ENCODE measurements around the gene RPRD1B. TPM values are rescaled to one million over a fixed set of nuclear protein-coding genes. Genes with fewer than 3 reads are reported as not detected.
A peak's percentile ranks its signal among the peaks of the same experiment; 100 is the strongest.

The RPRD1B gene
- total RNA-seq: 10 to 100 TPM; 78.6 to 86.4 TPM
- long read RNA-seq, transcript RPRD1B-201 (7 exons, 3,874 nt): major isoform, 18 of 55 reads
- long read RNA-seq, transcript RPRD1B-205 (2 exons, 554 nt): minor isoform, 14 of 55 reads
- long read RNA-seq, partial matches to known transcripts: 7 of 55 reads
- long read RNA-seq, other reads (novel, unspliced or antisense): 13 of 55 reads

- intact Hi-C loops (cut with DNase I): no loop called here
- ATAC-seq: peak; percentile 97 to 98
- DNase-seq: peak; percentile 92
These were observed at the start of gene RPRD1B, which contains the start of gene TTI1 for GRCh38 chr20:38033330-38034107. Gene RPRD1B (plus strand): TSS chr20:38033746. CDS start chr20:38033948, 202 bp downstream. Gene TTI1 (minus strand): TSS chr20:38033456. CDS start chr20:38013816, 19,640 bp downstream.

GRCh38 chr20:37984018-37984785 is 49.3 kb upstream of the RPRD1B start:
- DNase-seq: peak; percentile 66
- intact Hi-C loops (cut with DNase I): no loop called here
- peak; percentile 51 to 75 for ATAC-seq

GRCh38 chr20:37986044-37986858 is 47.3 kb upstream of the RPRD1B start:
- DNase-seq: no peak
- intact Hi-C loops (cut with DNase I): no loop called here
- ATAC-seq: no peak

- ATAC-seq: peak; percentile 66 to 75
- intact Hi-C loops (cut with DNase I): no loop called here
- peak; percentile 75 for DNase-seq
These were observed 46.5 kb upstream of the RPRD1B start for GRCh38 chr20:37986873-37987601.

- ATAC-seq: no peak
- intact Hi-C loops (cut with DNase I): no loop called here
- no peak for DNase-seq
These were observed 45.8 kb upstream of the RPRD1B start for GRCh38 chr20:37987602-37988290.

- intact Hi-C loops (cut with DNase I): no loop called here
- no peak for DNase-seq
- no peak for ATAC-seq
These were observed 45.1 kb upstream of the RPRD1B start for GRCh38 chr20:37988306-37988954.

- intact Hi-C loops (cut with DNase I): loop anchor here in 1 of 2 donors (5.0 kb wide), 1 partner anchor 87 kb away; the partner anchor contains the start of gene VSTM2L
- DNase-seq: peak; percentile 41
- ATAC-seq: peak in 1 of 2 donors; percentile 12
These were observed 43.8 kb upstream of the RPRD1B start for GRCh38 chr20:37989601-37990295.

- DNase-seq (peak; percentile 74), ATAC-seq (peak; percentile 70 to 75)
- intact Hi-C loops (cut with DNase I): loop anchor here in 1 of 2 donors (5.0 kb wide), 1 partner anchor 88 kb away; the partner anchor contains the start of gene VSTM2L
These were observed 42.9 kb upstream of the RPRD1B start for GRCh38 chr20:37990571-37991151.

GRCh38 chr20:37991157-37991866 is 42.2 kb upstream of the RPRD1B start:
- ATAC-seq (peak in 1 of 2 donors; percentile 0), DNase-seq (no peak)
- intact Hi-C loops (cut with DNase I): loop anchor here in 1 of 2 donors (5.0 kb wide), 1 partner anchor 89 kb away; the partner anchor contains the start of gene VSTM2L

- ATAC-seq: no peak
- intact Hi-C loops (cut with DNase I): loop anchor here in 1 of 2 donors (2.0 to 5.0 kb wide), 2 partner anchors 90 to 231 kb away; partner anchors contain the start of gene VSTM2L
- DNase-seq: no peak
These were observed 41.6 kb upstream of the RPRD1B start for GRCh38 chr20:37991908-37992307.

- DNase-seq (peak; percentile 43), ATAC-seq (peak; percentile 60 to 79)
- intact Hi-C loops (cut with DNase I): loop anchor here in 1 of 2 donors (2.0 to 5.0 kb wide), 2 partner anchors 91 to 232 kb away; partner anchors contain the start of gene VSTM2L
These were observed 40.6 kb upstream of the RPRD1B start for GRCh38 chr20:37992802-37993409.

GRCh38 chr20:37994512-37994911 is 39.0 kb upstream of the RPRD1B start:
- no peak for ATAC-seq
- no peak for DNase-seq
- intact Hi-C loops (cut with DNase I): loop anchor here in 1 of 2 donors (5.0 kb wide), 1 partner anchor 92 kb away; the partner anchor contains the start of gene VSTM2L

- intact Hi-C loops (cut with DNase I): loop anchor here in 1 of 2 donors (5.0 kb wide), 1 partner anchor 434 kb away; no protein-coding TSS in a partner anchor
- DNase-seq (no peak), ATAC-seq (no peak)
These were observed 37.5 kb upstream of the RPRD1B start for GRCh38 chr20:37995856-37996605.

GRCh38 chr20:37997516-37997915 is 36.0 kb upstream of the RPRD1B start:
- ATAC-seq: no peak

More at GRCh38 chr20:37997516-37997915, 36.0 kb upstream of the RPRD1B start:
- intact Hi-C loops (cut with DNase I): loop anchor here in 1 of 2 donors (5.0 kb wide), 1 partner anchor 435 kb away; no protein-coding TSS in a partner anchor
- no peak for DNase-seq
